Fibroblast of the aortic adventitia (primary cell): ENCODE measurements around the gene GPR152. TPM values are rescaled to one million over a fixed set of nuclear protein-coding genes. Genes with fewer than 3 reads are reported as not detected.

Experiments used
- DNase-seq: peaks from one replicate; pipeline ENCODE4 v3.0.0-alpha.2; 2010; ENCODE audit warnings: low read depth
- H3K4me3 ChIP-seq: 2 replicates; pipeline ENCODE4 v1.5.1; 2011; ENCODE audit warnings: low read depth, mild to moderate bottlenecking, control low read depth, low read length, moderate library complexity
- CTCF ChIP-seq: IDR thresholded peaks from 2 replicates; pipeline ENCODE4 v1.5.1; 2011; ENCODE audit warnings: mild to moderate bottlenecking, low read length, control low read depth, inconsistent platforms; ENCODE audit not compliant: insufficient read depth
- total RNA-seq: library from RNA; depleted of rRNA; stranded (reverse); fragments of >200 nt; gene quantifications from 2 replicates; pipeline ENCODE4 v1.2.3, GENCODE V29; 2012; ENCODE audit warnings: low replicate concordance

The GPR152 gene
- total RNA-seq, 1 donor: not detected

GRCh38 chr11:67408437-67409200 is 43.9 kb downstream of the GPR152 start:
- no peak for TF ChIP-seq CTCF
- no peak for DNase-seq

GRCh38 chr11:67407688-67408163 is 44.8 kb downstream of the GPR152 start:
- no peak for TF ChIP-seq CTCF
- no peak for DNase-seq
- H3K4me3 ChIP-seq: no peak overlapping the region

More at GRCh38 chr11:67408437-67409200, 43.9 kb downstream of the GPR152 start:
- H3K4me3 ChIP-seq: no peak overlapping the region

GRCh38 chr11:67406969-67407687 is 45.4 kb downstream of the GPR152 start:
- no peak for DNase-seq
- no peak overlapping the region for H3K4me3 ChIP-seq
- no peak for TF ChIP-seq CTCF

GRCh38 chr11:67406420-67406968 is 46.0 kb downstream of the GPR152 start:
- no peak for DNase-seq
- no peak overlapping the region for H3K4me3 ChIP-seq
- no peak for TF ChIP-seq CTCF

GRCh38 chr11:67405688-67406339 is 46.7 kb downstream of the GPR152 start:
- no peak for TF ChIP-seq CTCF
- DNase-seq: no peak

GRCh38 chr11:67405196-67405567 is 47.3 kb downstream of the GPR152 start:
- no peak for DNase-seq
- H3K4me3 ChIP-seq: no peak overlapping the region
- no peak for TF ChIP-seq CTCF

More at GRCh38 chr11:67405688-67406339, 46.7 kb downstream of the GPR152 start:
- no peak overlapping the region for H3K4me3 ChIP-seq
